Mononuclear cell (primary cell): Measurements from ENCODE around the gene MCU. TPM values are rescaled to one million over a fixed set of nuclear protein-coding genes. Genes with fewer than 3 reads are reported as not detected.
"Not testable (repeated sequence)": the region's sequence is repeated elsewhere in the genome, so short reads cannot be mapped to it uniquely, and the experiment has no call there.

Experiments used
- H3K27me3 ChIP-seq: 2 replicates; pipeline ENCODE4 v1.6.0; 2011; ENCODE audit warnings: low read length, control low read depth; ENCODE audit not compliant: insufficient read depth
- H3K4me1 ChIP-seq: 2 replicates; pipeline ENCODE4 v1.5.1; 2011; ENCODE audit warnings: mild to moderate bottlenecking, low read length, control low read depth; ENCODE audit not compliant: insufficient read depth
- H3K4me3 ChIP-seq: 2 replicates; pipeline ENCODE4 v1.5.1; 2011; ENCODE audit warnings: mild to moderate bottlenecking, low read length, moderate library complexity
- H3K9me3 ChIP-seq: 2 replicates; pipeline ENCODE4 v1.5.1; 2011; ENCODE audit warnings: low read depth, mild to moderate bottlenecking, control low read depth, low read length
- total RNA-seq: library from RNA; depleted of rRNA; stranded (reverse); fragments of >200 nt; gene quantifications from one replicate; pipeline ENCODE4 v1.2.3, GENCODE V29; 2012

MCU gene, protein sequence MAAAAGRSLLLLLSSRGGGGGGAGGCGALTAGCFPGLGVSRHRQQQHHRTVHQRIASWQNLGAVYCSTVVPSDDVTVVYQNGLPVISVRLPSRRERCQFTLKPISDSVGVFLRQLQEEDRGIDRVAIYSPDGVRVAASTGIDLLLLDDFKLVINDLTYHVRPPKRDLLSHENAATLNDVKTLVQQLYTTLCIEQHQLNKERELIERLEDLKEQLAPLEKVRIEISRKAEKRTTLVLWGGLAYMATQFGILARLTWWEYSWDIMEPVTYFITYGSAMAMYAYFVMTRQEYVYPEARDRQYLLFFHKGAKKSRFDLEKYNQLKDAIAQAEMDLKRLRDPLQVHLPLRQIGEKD
- 12.0 TPM for total RNA-seq

DNA sequence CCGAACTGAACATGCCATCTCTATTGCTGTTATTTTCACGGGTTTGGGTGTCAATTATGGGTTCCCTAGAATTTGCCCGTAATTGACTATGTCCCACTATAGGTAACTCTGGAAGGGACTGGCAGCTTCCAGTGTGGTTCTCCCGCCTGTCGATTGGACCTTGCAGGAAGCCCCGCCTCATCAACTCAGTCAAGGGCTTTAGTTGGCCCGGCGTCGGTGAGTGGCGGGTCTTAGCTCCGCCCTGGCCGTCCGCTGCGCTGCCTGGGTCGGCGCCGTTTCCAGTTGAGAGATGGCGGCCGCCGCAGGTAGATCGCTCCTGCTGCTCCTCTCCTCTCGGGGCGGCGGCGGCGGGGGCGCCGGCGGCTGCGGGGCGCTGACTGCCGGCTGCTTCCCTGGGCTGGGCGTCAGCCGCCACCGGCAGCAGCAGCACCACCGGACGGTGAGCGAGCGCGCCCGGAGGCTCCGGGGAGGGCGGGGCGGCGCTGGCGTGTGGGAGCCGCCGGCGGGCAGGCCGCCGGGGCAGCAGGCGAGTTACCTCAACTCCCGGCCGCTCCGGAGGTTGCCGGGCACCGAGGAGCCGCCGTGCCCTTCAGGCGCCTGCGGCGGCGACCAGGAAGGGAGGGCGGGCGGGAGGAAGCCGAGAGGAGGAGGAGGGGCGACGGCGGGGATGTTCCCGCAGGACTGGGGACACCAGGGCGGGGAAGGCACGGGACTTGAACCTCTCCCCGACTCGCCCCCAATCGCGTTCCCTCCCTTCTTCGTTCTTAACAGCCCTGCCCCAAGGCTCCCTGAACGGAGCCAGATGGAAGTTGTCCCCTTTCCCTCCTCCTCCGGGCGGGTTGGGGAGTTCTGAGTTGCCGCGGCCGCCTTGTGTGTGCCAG, at the start of gene MCU:
TSS of gene MCU (plus strand) at position 281 of the 881 bp plus-strand sequence. CDS start at position 290, 9 bp downstream.
- Histone ChIP-seq H3K27me3 (no peaks in the 10 kb centered on the region), H3K4me3 (peak within 1 kb of the TSS; percentile 66), H3K9me3 (no peaks in the 10 kb centered on the region), H3K4me1 (peaks cover 30% of the 10 kb centered on the region)

DNA sequence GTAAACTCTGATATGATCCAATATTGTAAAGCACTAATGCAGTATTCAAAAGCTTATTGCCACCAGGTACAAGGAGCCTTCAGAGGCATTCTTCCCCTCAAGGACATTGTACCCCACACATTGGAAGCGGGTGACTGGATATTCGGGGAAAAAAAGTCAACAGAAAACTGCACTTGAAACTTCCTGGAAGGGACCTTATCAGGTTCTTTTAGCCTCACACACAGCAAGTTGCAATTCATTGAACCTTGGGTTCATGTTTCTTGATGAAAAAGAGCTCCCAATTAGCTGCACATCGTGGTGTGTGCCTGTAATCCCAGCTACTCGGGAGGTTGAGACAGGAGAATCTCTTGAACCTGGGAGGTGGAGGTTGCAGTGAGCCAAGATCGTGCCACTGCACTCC, 49.6 kb upstream of the MCU start:
- H3K4me3 ChIP-seq: no peak overlapping the region
- H3K4me1 ChIP-seq: peaks cover 20% of the 10 kb centered on the region
- H3K27me3 ChIP-seq: no peaks in the 10 kb centered on the region
- no peaks in the 10 kb centered on the region for H3K9me3 ChIP-seq

DNA sequence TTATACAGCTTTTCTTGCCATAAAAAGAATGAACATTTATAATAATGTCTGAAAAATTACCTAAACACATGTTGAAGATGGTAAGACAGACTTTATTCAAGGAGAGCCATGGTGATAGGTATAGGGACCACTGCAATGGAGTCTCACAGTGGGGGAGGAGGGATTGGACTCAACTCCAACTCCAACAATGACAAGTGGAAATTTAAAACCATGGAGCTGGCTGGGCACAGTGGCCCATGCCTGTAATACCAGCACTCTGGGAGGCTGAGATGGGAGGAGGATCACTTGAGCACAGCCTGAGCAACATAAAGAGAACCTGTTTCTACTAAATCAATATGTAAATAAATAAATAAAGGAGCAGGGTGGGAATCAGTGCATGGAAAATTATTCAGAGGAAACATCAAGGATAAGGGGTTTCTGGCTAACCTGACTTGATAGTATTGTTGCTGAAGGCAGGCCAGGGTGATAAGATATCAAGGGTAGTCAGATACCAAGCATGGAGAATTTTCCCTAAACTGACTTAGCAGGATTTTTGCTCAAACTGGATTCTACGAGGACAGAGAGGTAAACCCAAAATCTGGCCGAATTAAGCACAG, 46.6 kb upstream of the MCU start:
- no peaks in the 10 kb centered on the region for H3K27me3 ChIP-seq
- peaks cover 14% of the 10 kb centered on the region for H3K4me1 ChIP-seq
- no peak overlapping the region for H3K4me3 ChIP-seq
- no peaks in the 10 kb centered on the region for H3K9me3 ChIP-seq

GRCh38 chr10:72646971-72647370, 45.0 kb upstream of the MCU start:
- H3K27me3 ChIP-seq, H3K4me3 ChIP-seq, H3K9me3 ChIP-seq: not testable (repeated sequence)
- H3K4me1 ChIP-seq: peaks cover 14% of the 10 kb centered on the region

- H3K9me3 ChIP-seq: no peaks in the 10 kb centered on the region
- H3K4me1 ChIP-seq: peaks cover 14% of the 10 kb centered on the region
- H3K27me3 ChIP-seq: no peaks in the 10 kb centered on the region
- H3K4me3 ChIP-seq: no peak overlapping the region
Observed at GRCh38 chr10:72648301-72648700, 43.6 kb upstream of the MCU start.

- no peak overlapping the region for H3K4me3 ChIP-seq
- no peaks in the 10 kb centered on the region for H3K9me3 ChIP-seq
- no peaks in the 10 kb centered on the region for H3K27me3 ChIP-seq
Observed at GRCh38 chr10:72649291-72649690, 42.7 kb upstream of the MCU start.

GRCh38 chr10:72653383-72654096, 38.4 kb upstream of the MCU start:
- no peak overlapping the region for H3K4me3 ChIP-seq
- no peaks in the 10 kb centered on the region for H3K9me3 ChIP-seq
- H3K27me3 ChIP-seq: no peaks in the 10 kb centered on the region
- H3K4me1 ChIP-seq: peaks cover 12% of the 10 kb centered on the region

More at GRCh38 chr10:72649291-72649690, 42.7 kb upstream of the MCU start:
- H3K4me1 ChIP-seq: peaks cover 14% of the 10 kb centered on the region

- H3K4me1 ChIP-seq: peaks cover under 1% of the 10 kb centered on the region
- no peaks in the 10 kb centered on the region for H3K27me3 ChIP-seq
- H3K9me3 ChIP-seq: no peaks in the 10 kb centered on the region
- H3K4me3 ChIP-seq: no peak overlapping the region
Observed at GRCh38 chr10:72654720-72655119, 37.2 kb upstream of the MCU start.

- Histone ChIP-seq H3K27me3 (no peaks in the 10 kb centered on the region), H3K9me3 (no peaks in the 10 kb centered on the region), H3K4me1 (no peaks in the 10 kb centered on the region), H3K4me3 (no peak overlapping the region)
Observed at GRCh38 chr10:72658696-72659400, 33.1 kb upstream of the MCU start.

GRCh38 chr10:72659694-72660093, 32.2 kb upstream of the MCU start:
- no peaks in the 10 kb centered on the region for H3K9me3 ChIP-seq
- H3K4me3 ChIP-seq: no peak overlapping the region
- no peaks in the 10 kb centered on the region for H3K4me1 ChIP-seq
- no peaks in the 10 kb centered on the region for H3K27me3 ChIP-seq

GRCh38 chr10:72660220-72660619, 31.7 kb upstream of the MCU start:
- Histone ChIP-seq H3K27me3 (no peaks in the 10 kb centered on the region), H3K9me3 (no peaks in the 10 kb centered on the region), H3K4me3 (no peak overlapping the region), H3K4me1 (no peaks in the 10 kb centered on the region)

DNA sequence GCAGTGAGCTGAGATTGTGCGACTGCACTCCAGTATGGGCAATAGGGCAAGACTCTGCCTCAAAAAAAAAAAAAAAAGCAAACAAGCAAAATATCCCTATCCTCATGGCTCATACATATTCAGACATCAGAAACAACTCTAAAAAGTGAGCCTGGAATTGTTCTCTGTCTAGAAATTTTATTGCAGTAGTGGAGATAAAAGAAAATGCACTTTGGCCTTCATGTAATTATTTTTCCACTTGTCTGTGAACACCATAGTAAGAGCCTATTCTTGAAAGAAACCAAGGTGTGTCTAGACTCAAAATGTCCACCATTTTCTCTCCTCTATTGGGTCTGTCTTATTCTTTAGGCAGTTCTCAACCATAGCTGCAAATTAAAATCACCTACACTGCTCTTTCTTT, 30.5 kb upstream of the MCU start:
- Histone ChIP-seq H3K4me1 (no peaks in the 10 kb centered on the region), H3K4me3 (no peak overlapping the region), H3K27me3 (no peaks in the 10 kb centered on the region), H3K9me3 (no peaks in the 10 kb centered on the region)

GRCh38 chr10:72663971-72664370, 28.0 kb upstream of the MCU start:
- Histone ChIP-seq H3K4me3 (no peak overlapping the region), H3K4me1 (no peaks in the 10 kb centered on the region), H3K27me3 (no peaks in the 10 kb centered on the region), H3K9me3 (no peaks in the 10 kb centered on the region)

GRCh38 chr10:72665925-72666324, 26.0 kb upstream of the MCU start:
- Histone ChIP-seq H3K4me1 (no peaks in the 10 kb centered on the region), H3K27me3 (no peaks in the 10 kb centered on the region), H3K4me3 (no peak overlapping the region), H3K9me3 (no peaks in the 10 kb centered on the region)
